HAP-1 (cell line): Measurements from ENCODE around the gene ACOX1.
"Not testable (repeated sequence)": the region's sequence is repeated elsewhere in the genome, so short reads cannot be mapped to it uniquely, and the experiment has no call there.

Experiments
- DNase-seq, 2 experiments: peaks; one replicate each; pipeline ENCODE4 v3.0.0-alpha.2; 2016 to 2020; ENCODE audit warnings: low spot score in 2 of 2
- H3K27me3 ChIP-seq: fragments of 250-450 bp; sonication (Bioruptor Pico); 2 replicates; pipeline ENCODE4 v1.5.1; 2020; ENCODE audit warnings: low read depth, mild to moderate bottlenecking, moderate library complexity
- H3K36me3 ChIP-seq: fragments of 250-450 bp; sonication (Bioruptor Pico); replicated peaks from 2 replicates; pipeline ENCODE4 v1.5.1; 2020; ENCODE audit warnings: mild to moderate bottlenecking
- H3K4me1 ChIP-seq: fragments of 250-450 bp; sonication (Bioruptor Pico); 2 replicates; pipeline ENCODE4 v1.5.1; 2020; ENCODE audit warnings: mild to moderate bottlenecking
- H3K4me3 ChIP-seq: fragments of 250-450 bp; sonication (Bioruptor Pico); 2 replicates; pipeline ENCODE4 v1.5.1; 2020; ENCODE audit warnings: mild to moderate bottlenecking, moderate library complexity
- H3K9me3 ChIP-seq: fragments of 250-450 bp; sonication (Bioruptor Pico); 2 replicates; pipeline ENCODE4 v1.5.1; 2020; ENCODE audit warnings: mild to moderate bottlenecking, moderate library complexity
- in situ Hi-C: fragments of 300-500 bp; cut with MboI; formaldehyde crosslinking; loops from 3 replicates; pipeline ENCODE4 v1.14.3; 2020; ENCODE audit warnings: low sequenced_read_pairs, inconsistent platforms, mixed read lengths

Gene ACOX1

GRCh38 chr17:75981019-75981615 is 2.2 kb upstream of the ACOX1 start:
- peaks cover 62% of the 10 kb centered on the region for H3K4me1 ChIP-seq
- no peak for DNase-seq
- no peaks in the 10 kb centered on the region for H3K27me3 ChIP-seq
- in situ Hi-C loops: no loop called here
- H3K4me3 ChIP-seq: no peak overlapping the region
- 0 out of 2 replicates have a peak, but pooled peaks cover 4% of the 10 kb centered on the region for H3K36me3 ChIP-seq
- H3K9me3 ChIP-seq: no peaks in the 10 kb centered on the region

GRCh38 chr17:75980188-75981018 is 1.4 kb upstream of the ACOX1 start:
- Histone ChIP-seq H3K27me3 (no peaks in the 10 kb centered on the region), H3K36me3 (0 out of 2 replicates have a peak, but pooled peaks cover 4% of the 10 kb centered on the region), H3K4me1 (peaks cover 68% of the 10 kb centered on the region), H3K4me3 (peak overlapping the region; percentile 73), H3K9me3 (no peaks in the 10 kb centered on the region)
- DNase-seq: peak in 1 of 2 experiments; percentile 52
- in situ Hi-C loops: no loop called here

- no peaks in the 10 kb centered on the region for H3K27me3 ChIP-seq
- DNase-seq: peak in 1 of 2 experiments; percentile 99
- in situ Hi-C loops: no loop called here
Observed at GRCh38 chr17:75979705-75980187, 780 bp upstream of the ACOX1 start.

GRCh38 chr17:75976175-75976848 is 2.7 kb downstream of the ACOX1 start:
- no peak for DNase-seq
- Histone ChIP-seq H3K9me3 (no peaks in the 10 kb centered on the region), H3K27me3 (no peaks in the 10 kb centered on the region), H3K4me1 (peaks cover 35% of the 10 kb centered on the region), H3K36me3 (peaks cover 20% of the 10 kb centered on the region), H3K4me3 (peak overlapping the region; percentile 7)
- in situ Hi-C loops: no loop called here

More at GRCh38 chr17:75979705-75980187, 780 bp upstream of the ACOX1 start:
- Histone ChIP-seq H3K4me1 (peaks cover 66% of the 10 kb centered on the region), H3K4me3 (peak overlapping the region; percentile 73), H3K9me3 (no peaks in the 10 kb centered on the region), H3K36me3 (0 out of 2 replicates have a peak, but pooled peaks cover 4% of the 10 kb centered on the region)

GRCh38 chr17:75975757-75976174 is 3.2 kb downstream of the ACOX1 start:
- no peak for DNase-seq
- Histone ChIP-seq H3K4me3 (peak overlapping the region; percentile 7), H3K9me3 (no peaks in the 10 kb centered on the region), H3K27me3 (no peaks in the 10 kb centered on the region), H3K36me3 (peaks cover 23% of the 10 kb centered on the region), H3K4me1 (peaks cover 29% of the 10 kb centered on the region)
- in situ Hi-C loops: no loop called here

- DNase-seq, H3K27me3 ChIP-seq, H3K9me3 ChIP-seq, in situ Hi-C loops, H3K4me3 ChIP-seq: not testable (repeated sequence)
- Histone ChIP-seq H3K4me1 (peaks cover 23% of the 10 kb centered on the region), H3K36me3 (peaks cover 27% of the 10 kb centered on the region)
Observed at GRCh38 chr17:75975187-75975586, 3.8 kb downstream of the ACOX1 start.

GRCh38 chr17:75970626-75971025 is 8.3 kb downstream of the ACOX1 start:
- H3K36me3 ChIP-seq: peaks cover 41% of the 10 kb centered on the region
- H3K4me3 ChIP-seq: no peak overlapping the region
- DNase-seq: no peak
- H3K27me3 ChIP-seq: no peaks in the 10 kb centered on the region
- in situ Hi-C loops: no loop called here
- H3K9me3 ChIP-seq: no peaks in the 10 kb centered on the region
- H3K4me1 ChIP-seq: peaks cover 2% of the 10 kb centered on the region; the same call in 1 of the 2 replicates

- DNase-seq: no peak
- in situ Hi-C loops: no loop called here
- peaks cover 41% of the 10 kb centered on the region for H3K36me3 ChIP-seq
Observed at GRCh38 chr17:75970011-75970523, 8.9 kb downstream of the ACOX1 start.

GRCh38 chr17:75969044-75969443 is 9.9 kb downstream of the ACOX1 start:
- H3K9me3 ChIP-seq, DNase-seq, in situ Hi-C loops, H3K4me1 ChIP-seq, H3K4me3 ChIP-seq, H3K27me3 ChIP-seq: not testable (repeated sequence)
- peaks cover 41% of the 10 kb centered on the region for H3K36me3 ChIP-seq

More at GRCh38 chr17:75970011-75970523, 8.9 kb downstream of the ACOX1 start:
- H3K4me1 ChIP-seq: no peaks in the 10 kb centered on the region
- no peaks in the 10 kb centered on the region for H3K9me3 ChIP-seq
- no peak overlapping the region for H3K4me3 ChIP-seq
- no peaks in the 10 kb centered on the region for H3K27me3 ChIP-seq

GRCh38 chr17:75965468-75965867 is 13.5 kb downstream of the ACOX1 start:
- Histone ChIP-seq H3K9me3 (no peaks in the 10 kb centered on the region), H3K27me3 (no peaks in the 10 kb centered on the region), H3K4me1 (no peaks in the 10 kb centered on the region), H3K4me3 (no peak overlapping the region), H3K36me3 (peaks cover 24% of the 10 kb centered on the region)
- DNase-seq: no peak
- in situ Hi-C loops: no loop called here

GRCh38 chr17:75959839-75960511 is 19.0 kb downstream of the ACOX1 start:
- in situ Hi-C loops: no loop called here
- no peaks in the 10 kb centered on the region for H3K27me3 ChIP-seq
- no peak for DNase-seq
- H3K4me1 ChIP-seq: no peaks in the 10 kb centered on the region
- no peak overlapping the region for H3K4me3 ChIP-seq
- H3K36me3 ChIP-seq: peaks cover 19% of the 10 kb centered on the region
- H3K9me3 ChIP-seq: no peaks in the 10 kb centered on the region

- no peaks in the 10 kb centered on the region for H3K4me1 ChIP-seq
- no peaks in the 10 kb centered on the region for H3K9me3 ChIP-seq
- H3K36me3 ChIP-seq: peaks cover 23% of the 10 kb centered on the region
- no peak for DNase-seq
- in situ Hi-C loops: no loop called here
- H3K27me3 ChIP-seq: no peaks in the 10 kb centered on the region
- no peak overlapping the region for H3K4me3 ChIP-seq
Observed at GRCh38 chr17:75959051-75959838, 19.7 kb downstream of the ACOX1 start.
